GM18499 (cell line): Measurements from ENCODE around the gene SLC2A11.
A peak's percentile ranks its signal among the peaks of the same experiment; 100 is the strongest.
"Not testable (repeated sequence)": the region's sequence is repeated elsewhere in the genome, so short reads cannot be mapped to it uniquely, and the experiment has no call there.

Experiments used
- ATAC-seq: cut with Tn5 transposase; IDR thresholded peaks from one replicate; pipeline ENCODE4 v1.9.1; 2021; ENCODE audit warnings: moderate number of reproducible peaks; ENCODE audit not compliant: insufficient read depth, unreplicated experiment

Gene SLC2A11

DNA sequence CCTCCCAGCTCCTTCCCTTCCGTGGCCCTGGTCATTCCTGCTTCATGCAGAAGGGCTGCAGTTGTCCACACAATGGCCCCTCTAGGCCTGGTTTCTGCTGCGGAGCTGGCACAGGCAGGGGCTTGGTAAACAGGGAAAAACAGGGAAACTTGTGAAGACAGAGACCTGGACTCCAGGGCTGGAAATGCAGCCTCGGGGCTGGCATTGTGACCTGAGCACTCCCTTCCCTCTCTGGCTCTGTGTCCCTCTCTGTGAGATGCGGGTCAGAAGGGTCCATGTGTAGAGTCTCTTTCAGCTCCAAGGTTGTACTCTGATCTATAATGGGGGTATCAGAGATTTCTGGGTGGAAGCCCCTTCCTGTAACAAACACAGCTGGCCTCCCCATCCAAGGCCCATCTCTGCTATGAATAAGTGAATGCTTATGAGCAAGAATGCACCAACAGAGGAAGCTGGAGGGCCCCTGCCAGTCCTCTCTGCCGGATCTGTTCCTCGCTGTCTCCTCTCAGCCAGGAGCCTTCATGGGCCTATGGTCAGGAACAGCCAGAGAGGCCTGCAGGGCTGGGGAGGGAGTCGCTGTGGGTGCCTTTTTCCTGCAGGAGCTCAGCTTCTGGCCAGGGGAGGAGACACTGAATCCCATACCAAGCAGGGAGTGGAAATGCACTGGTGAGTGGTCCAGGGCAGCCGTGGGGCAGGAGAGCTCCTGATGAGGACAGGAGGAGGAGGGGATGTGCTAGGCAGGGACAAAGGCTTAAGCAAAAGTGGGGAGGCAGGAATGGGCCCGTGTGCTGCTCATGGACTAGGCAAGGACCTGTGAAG lies 12.2 kb upstream of the SLC2A11 start:
- no peak for ATAC-seq

GRCh38 chr22:23846081-23846469 lies 11.6 kb upstream of the SLC2A11 start:
- no peak for ATAC-seq

DNA sequence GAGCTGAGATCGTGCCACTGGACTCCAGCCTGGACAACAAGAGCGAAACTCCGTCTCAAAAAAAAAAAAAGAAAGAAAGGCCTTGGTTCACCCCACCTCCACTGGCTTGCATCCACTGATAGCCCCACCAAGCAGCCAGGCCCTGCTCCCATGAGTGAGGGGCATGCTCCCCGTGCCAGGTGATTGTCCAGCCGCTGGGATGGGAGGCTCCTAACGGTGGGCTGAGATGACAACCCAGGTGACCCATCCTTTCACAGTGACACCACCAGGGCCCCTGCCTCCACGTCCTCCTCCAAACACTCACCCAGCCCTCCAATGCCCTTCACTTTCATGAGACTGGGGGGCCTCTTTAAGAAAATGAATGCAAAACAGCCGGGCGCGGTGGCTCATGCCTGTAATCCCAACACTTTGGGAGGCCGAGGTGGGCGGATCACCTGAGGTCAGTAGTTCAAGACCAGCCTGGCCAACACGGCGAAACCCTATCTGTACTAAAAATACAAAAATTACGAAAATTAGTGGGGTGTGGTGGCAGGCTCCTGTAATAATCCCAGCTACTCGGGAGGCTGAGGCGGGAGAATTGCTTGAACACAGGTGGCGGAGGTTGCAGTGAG lies 10.3 kb upstream of the SLC2A11 start:
- no peak for ATAC-seq

DNA sequence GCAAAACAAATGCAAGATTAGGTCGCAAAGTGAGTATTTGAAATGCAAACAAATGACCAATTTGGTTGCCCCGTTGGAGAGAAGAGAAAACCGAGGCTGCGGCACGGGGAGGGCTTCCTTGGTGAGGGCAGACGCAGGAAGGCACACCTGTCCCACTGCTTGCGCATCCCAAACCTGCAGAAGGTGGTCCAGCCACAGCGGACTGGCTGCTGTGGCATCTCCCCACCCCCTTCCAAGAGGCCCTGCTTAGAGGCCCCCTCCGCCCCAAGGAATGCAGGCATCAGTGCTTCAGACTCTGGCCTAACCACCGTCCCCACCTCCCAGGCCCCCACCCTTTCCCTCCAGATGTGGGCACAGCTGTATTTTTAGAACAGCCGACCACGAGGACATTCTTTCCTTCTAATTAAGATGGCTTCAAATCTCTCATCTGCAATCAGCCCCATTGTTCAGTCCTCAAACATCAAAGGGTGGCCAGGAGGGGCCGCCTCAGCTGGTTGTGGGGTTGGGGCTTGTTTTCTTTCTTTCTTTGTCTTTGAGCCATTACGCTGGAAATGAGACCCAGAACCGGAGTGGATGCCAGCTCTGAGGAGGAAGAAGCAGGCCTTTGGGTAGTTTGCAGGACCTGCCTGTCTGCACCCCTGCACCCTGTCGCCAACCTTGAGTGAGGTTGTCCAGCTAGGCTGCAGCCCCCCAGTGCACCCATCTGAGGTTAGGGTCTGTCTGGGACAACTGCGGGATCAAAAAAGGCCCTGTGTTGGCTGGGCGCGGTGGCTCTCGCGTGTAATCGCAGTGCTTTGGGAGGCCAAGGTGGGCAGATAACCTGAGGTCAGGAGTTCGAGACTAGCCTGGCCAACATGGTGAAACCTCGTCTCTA lies 9.4 kb upstream of the SLC2A11 start:
- no peak for ATAC-seq

GRCh38 chr22:23849009-23850006 lies 8.4 kb upstream of the SLC2A11 start:
- no peak for ATAC-seq

DNA sequence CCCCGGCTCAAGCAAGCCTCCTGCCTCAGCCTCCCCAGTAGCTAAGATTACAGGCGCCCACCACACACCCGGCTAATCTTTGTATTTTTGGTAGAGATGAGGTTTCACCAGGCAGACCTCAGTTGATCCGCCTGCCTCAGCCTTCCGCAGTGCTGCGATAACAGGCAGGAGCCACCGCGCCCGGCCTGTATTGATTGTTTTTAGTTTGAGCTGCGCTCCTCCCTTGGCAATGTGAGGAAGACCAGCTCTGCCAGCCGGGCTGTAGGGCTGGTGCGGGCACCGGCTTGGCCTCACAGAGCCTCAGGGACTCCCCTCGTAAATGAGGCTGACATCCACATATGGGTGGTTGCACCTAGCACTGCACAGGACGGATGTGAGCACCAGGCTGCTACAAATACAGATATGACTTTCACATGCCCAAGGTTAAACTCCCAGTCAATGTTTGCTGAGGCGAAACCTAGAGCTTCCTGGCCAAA lies 7.5 kb upstream of the SLC2A11 start:
- ATAC-seq: no peak

- peak; percentile 25 for ATAC-seq
Measured at GRCh38 chr22:23856721-23857605, 712 bp upstream of the SLC2A11 start.

DNA sequence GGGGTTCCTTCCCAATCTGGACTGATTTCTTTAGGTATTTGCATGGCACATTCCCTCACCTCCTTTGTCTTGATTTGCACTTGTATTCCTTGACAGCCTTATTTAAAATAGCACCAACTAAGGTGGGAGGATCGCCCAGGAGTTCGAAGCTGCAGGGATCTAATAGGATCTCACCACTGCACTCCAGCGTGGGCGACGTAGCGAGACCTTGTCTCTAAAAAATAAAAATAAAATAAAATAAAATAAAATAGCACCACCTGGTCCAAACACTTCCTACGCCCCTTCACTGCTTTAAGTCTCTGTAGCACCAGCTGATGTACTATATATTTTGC lies 775 bp downstream of the SLC2A11 start:
- no peak for ATAC-seq

GRCh38 chr22:23859201-23859600 lies 1.5 kb downstream of the SLC2A11 start:
- no peak for ATAC-seq

GRCh38 chr22:23860187-23860586 lies 2.5 kb downstream of the SLC2A11 start:
- ATAC-seq: not testable (repeated sequence)

DNA sequence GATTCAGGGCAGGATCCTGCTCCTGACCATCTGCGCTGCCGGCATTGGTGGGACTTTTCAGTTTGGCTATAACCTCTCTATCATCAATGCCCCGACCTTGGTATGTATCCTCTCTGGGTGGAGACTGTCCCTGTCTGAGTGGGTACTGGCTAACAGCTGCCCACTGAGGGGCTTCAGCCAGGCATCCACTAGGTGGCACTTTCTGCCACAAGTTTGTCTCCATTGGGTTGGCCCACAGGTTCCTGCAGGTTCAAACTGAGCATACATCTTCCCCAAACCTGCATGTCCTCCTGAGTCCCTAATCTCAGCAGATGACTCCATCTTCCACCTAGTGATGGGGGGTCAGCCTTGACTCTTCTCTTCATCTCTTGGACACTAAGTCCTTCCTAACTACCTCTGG lies 4.4 kb downstream of the SLC2A11 start:
- ATAC-seq: no peak

DNA sequence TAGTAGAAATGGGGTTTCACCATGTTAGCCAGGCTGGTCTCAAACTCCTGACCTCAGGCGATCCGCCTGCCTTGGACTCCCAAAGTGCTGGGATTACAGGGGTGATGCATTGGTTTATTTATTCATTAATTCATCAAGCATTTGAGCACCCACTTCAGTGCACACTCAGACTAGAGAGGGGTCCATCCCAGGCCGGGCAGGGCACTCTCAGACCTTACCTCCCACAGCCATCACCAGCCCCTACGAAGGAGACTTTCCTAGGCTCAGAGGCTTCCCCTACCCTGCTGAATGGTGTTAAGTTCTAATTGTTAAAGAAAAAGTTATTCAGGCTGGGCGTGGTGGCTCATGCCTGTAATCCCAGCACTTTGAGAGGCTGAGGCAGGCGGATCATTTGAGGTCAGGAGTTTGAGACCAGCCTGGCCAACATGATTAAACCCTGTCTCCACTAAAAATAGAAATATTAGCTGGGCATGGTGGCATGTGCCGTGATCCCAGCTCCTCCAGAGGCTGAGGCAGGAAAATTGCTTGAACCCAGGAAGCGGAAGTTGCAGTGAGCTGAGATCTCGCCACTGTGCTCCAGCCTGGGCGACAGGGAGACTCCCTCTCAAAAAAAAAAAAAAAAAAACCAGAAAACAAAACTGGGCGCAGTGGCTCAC lies 7.0 kb downstream of the SLC2A11 start:
- ATAC-seq: not testable (repeated sequence)

GRCh38 chr22:23868580-23868979 lies 10.9 kb downstream of the SLC2A11 start:
- ATAC-seq: no peak

- ATAC-seq: no peak
Measured at GRCh38 chr22:23874871-23875270, 17.2 kb downstream of the SLC2A11 start.

DNA sequence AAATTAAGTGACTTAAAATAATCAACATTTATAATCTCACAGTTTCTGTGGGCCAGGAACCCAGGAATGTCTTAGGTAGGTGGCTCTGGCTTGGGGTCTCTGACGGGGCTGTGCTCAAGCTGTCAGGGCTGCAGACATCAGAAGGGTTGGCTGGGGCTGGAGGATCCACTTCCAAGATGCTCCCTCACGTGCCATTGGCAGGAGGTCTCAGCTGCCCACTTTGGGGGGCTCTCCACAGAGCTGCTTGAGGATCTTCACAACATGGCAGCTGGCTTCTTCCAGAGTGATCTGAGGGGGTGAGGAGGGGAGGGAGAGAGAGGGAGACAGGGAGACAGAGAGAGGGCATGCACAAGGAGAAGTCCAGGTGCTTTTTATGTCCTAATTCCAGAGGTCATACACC lies 18.1 kb downstream of the SLC2A11 start:
- no peak for ATAC-seq

GRCh38 chr22:23877566-23877965 lies 19.9 kb downstream of the SLC2A11 start:
- no peak for ATAC-seq

GRCh38 chr22:23878219-23878618 lies 20.5 kb downstream of the SLC2A11 start:
- ATAC-seq: no peak

DNA sequence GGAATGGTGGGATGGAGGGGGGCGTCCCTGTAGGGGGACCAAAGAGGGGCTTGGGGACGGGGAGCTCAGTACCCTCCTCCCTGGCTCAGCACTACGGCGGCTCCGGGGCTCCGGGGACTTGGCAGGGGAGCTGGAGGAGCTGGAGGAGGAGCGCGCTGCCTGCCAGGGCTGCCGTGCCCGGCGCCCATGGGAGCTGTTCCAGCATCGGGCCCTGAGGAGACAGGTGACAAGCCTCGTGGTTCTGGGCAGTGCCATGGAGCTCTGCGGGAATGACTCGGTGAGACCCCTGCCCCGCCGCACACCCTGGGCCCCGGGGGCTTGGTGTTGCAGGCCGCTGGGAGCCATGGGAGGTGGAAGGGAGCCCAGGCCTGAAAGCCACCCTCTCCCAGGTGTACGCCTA lies 24.7 kb downstream of the SLC2A11 start:
- no peak for ATAC-seq
